ENCODE measurements around the gene VAMP5.
A peak's percentile ranks its signal among the peaks of the same experiment; 100 is the strongest.
"Not testable (repeated sequence)": the region's sequence is repeated elsewhere in the genome, so short reads cannot be mapped to it uniquely, and the experiment has no call there.

The VAMP5 gene

GRCh38 chr2:85584354-85584856 is at the start of gene VAMP5:
Gene VAMP5 (plus strand): TSS chr2:85584431. CDS start chr2:85584491, 60 bp downstream.
- DNase-seq (ENCODE audit: low read depth in 2 of 2), result no peak

DNA sequence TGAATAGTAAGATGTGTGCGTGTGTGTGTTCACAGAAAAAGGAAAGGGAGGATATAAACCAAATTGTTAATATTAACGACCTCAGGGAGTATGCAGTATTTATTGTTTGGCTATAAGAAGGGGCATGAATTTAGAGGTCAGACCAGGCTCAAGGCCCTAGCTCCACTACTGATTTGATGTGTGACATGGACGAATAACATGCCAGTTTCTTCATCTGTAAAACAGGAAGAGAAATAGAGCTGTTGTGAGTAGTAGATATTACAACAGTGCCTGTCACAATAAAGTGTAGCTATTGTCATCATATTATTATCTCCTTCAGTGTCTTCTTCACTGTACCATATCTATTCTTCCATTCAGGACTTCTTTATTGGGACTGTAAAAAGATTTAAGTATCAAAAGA is 49.4 kb upstream of the VAMP5 start:
- no peak for DNase-seq (ENCODE audit: low read depth in 2 of 2)

DNA sequence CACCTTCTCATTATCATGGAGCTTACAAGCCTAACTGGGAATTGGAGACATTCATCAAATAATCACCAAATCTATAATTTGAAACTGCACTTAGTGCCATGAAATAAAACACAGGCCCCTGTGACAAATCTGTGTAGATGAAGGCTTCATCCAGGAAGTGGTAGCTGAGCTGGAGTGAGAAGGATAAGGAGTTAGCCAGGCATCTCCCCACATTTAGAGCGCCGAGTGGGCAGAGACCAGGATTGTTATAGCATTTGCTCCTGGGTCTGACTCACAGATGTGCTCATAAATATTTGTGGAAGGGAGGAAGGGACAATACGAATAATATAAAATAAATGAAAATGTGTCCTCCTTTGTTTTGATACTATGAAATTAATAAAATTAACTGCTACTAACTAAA is 47.8 kb upstream of the VAMP5 start:
- no peak for DNase-seq (ENCODE audit: low read depth in 2 of 2)

DNA sequence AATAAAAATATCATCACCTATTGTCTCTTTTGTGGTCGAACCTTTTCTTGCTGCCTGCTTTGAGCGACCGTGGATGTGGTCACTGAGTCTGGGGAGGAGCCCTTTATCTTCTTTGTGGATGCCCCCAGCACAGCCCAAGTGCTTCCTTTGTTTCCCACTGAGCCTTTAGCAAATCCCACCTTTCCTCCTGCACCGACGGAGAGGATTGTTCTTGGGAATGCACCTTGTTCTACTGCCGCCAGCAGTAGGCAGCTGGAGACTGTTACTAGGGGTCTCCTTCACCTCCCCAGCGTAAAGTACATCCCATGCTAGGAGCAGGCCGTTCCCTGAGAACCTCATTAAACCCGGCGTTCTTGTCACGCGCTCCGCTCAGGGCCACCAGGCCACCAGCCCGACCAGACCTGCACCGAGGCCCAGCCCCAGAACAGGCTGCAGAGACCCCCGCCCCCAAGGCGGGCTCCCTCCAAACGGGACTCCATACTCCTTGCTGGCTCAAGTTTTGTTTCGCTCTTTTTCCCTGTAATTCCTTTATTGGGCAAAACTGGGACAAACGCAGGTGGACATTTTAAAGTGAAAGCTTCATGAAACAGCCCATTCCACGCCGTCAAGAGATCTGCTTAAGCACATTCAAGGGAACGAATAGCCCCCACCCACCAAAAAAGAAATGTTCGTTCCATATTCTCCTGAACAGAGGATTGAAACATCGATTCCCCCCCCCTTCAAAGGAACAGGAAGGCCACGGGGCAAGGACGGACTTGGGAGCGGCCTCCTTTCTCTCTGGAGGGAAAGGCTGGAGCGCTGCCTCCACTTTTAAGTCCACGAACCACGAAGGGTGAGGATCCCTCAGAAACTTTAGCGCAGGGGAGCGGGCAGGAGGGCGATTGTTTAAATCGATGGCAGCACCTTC is 46.4 kb upstream of the VAMP5 start:
- no peak for DNase-seq (ENCODE audit: low read depth in 2 of 2)

DNA sequence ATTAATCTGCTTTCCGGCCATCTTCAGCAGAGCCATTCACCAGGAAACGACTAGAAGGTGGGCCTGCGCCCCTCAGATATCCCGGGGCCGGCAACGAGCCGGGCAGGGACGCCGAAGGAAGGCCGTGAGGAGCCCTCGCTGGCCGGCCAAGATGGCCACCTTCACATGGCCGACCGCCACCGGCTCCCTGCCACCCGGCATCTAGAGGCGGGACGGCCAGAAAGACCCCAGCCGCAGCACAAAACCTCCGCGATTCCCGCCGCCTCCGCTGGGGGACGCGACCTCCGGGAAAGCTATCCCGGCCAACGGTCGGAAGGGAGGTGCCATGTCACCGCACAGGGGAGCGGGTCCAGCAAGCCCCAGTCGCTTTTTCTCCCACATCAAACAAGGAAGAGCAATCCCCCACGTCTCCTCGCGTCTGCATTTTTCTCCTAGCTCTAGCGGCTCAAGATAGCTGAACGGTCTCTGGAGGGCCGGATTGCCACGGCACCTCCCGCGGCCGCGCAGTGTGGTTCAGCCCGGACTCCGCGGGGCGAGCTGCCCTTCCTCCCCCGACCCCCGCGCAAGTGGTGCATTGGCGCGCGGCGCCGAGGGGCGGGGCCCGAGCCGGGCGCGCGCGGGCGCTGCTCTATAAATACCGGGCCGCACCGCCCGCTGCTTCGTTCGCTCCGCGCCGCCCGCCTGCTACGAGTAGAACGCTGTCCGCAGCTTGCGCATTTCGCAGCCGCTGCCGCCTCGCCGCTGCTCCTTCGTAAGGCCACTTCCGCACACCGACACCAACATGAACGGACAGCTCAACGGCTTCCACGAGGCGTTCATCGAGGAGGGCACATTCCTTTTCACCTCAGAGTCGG is 45.5 kb upstream of the VAMP5 start, which contains the start of gene MAT2A:
MAT2A (plus strand) TSS at position 662 of the 854 bp plus-strand sequence; CDS start at position 782, 120 bp downstream.
- peak; percentile 76 to 85 for DNase-seq (ENCODE audit: low read depth in 2 of 2)

DNA sequence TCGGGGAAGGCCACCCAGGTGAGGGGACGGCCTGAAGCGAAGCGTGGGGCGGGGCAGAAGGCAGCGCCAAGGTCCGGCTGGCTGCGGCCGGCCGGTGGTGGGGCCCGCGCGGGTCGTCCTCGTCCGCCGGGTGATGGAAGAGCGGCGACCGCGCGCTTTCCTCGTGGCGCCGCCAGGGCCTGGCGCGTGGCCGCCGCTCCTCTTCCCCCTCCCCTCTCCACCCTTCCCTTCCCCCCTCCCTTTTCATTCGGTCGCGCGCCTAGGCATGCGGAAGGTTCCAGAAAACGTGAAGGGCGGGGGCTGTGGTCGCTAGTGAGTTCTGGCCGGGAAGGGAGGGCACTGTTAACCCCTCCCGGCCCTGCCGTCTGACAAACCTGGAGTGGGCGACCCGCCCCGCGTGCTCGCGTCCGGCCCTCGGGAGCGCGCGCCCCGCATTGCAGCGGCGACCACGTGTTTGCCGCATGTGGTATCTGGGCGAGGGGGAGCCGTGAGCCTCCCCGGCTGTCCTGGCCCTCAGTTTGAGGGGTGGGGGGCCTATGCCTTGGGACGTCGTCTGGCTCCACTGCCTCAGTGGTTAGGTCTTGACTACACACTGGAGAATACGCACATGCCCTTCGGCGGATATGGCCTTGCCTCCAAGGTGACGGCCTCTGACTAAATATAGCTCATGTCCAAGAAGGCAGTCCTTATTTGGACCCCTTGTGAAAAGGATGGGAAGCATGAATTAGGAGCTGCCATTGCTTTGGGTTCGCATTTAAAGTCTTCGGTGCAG is 44.7 kb upstream of the VAMP5 start:
- DNase-seq (ENCODE audit: low read depth in 2 of 2), result peak in 1 of 2 donors; percentile 51

DNA sequence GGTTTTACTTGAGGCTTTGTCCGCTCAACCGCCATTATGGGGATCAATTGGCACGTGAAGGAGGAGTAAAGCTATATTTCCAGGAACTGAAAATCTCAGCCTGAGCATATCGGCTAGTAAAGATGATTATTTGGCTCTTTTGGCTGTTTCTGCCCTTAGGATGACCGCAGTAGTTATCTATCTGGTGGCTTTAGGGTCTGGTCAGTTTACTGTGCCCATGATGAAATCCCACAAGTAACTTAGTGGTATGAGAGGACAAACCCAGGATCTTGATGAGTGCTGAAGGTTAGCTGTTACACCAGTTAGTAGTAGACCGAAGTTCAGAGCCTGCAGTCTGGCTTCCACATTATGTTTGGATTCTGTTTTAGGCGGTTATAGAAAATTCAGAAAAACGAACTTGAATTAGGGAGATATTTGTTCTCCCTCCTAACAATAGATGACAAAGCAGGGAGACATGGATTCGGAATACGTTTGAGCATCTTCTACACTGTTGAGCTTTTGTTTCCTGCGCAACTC is 44.0 kb upstream of the VAMP5 start:
- DNase-seq (ENCODE audit: low read depth in 2 of 2), result no peak

- DNase-seq (ENCODE audit: low read depth in 2 of 2), result no peak
Measured at GRCh38 chr2:85541262-85541661, 43.0 kb upstream of the VAMP5 start.

GRCh38 chr2:85541753-85542457 is 42.3 kb upstream of the VAMP5 start:
- DNase-seq (ENCODE audit: low read depth in 2 of 2), result no peak

GRCh38 chr2:85542777-85543176 is 41.5 kb upstream of the VAMP5 start:
- DNase-seq (ENCODE audit: low read depth in 2 of 2), result no peak

GRCh38 chr2:85544254-85544691 is 40.0 kb upstream of the VAMP5 start:
- not testable (repeated sequence) for DNase-seq (ENCODE audit: low read depth in 2 of 2)

GRCh38 chr2:85544915-85545779 is 39.1 kb upstream of the VAMP5 start:
- DNase-seq (ENCODE audit: low read depth in 2 of 2), result not testable (repeated sequence)

DNA sequence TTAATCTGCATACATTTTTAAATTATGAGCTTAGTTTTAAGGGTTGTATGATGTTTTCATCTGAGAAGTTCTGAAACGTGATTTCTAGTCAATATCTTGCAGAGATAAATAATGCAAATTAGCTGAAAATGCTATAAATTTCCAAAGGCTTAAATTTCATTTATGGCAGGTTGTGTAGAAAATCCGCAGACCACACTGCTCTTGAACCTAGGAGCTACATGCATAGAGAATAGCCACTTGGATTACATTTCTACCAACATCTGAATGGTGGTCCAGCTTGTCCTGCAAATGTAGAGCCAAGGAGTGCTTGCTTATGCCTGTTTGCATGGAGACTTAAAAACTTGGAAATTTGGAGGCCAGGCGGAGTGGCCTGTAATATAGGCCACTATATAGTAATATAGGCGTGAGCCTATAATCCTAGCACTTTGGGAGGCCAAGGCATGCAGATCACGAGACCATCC is 38.4 kb upstream of the VAMP5 start:
- no peak for DNase-seq (ENCODE audit: low read depth in 2 of 2)

DNA sequence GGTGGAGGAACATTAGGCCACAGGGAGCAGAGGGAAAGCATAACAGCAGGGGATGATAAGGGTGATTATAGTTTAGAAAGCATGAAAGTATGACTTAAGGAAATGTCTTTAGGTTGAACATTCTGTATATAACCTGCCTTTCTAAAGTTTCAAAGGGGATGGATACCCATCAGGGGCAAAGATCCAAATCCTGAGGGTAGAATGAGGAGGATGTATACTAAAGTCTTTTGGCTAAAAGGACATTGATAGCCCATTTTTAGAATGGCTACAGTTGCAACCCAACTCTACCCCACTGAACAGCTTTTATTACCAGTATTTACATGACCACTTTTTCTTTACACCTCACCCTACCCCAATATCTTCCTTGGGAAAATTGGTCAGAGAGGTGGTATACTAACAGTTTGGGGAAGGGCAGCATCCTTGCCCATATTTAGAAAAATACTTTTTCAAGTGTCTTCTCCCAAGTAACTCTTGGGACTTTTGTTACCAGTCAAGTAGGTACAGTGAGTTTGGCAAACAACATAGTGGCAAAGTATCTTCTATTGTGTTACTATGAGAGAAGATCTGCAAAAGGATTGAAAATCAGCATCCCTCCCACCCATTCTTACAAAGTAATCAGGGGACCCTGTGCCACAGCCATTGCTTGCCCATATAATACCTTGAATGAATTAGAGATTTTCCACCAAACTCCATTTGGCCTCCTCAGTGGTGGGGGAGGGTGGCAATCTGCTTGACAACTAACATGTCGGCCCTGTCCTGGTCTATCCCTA is 37.0 kb upstream of the VAMP5 start:
- no peak for DNase-seq (ENCODE audit: low read depth in 2 of 2)

- no peak for DNase-seq (ENCODE audit: low read depth in 2 of 2)
Measured at GRCh38 chr2:85547859-85548607, 36.2 kb upstream of the VAMP5 start.

GRCh38 chr2:85548608-85548900 is 35.7 kb upstream of the VAMP5 start:
- DNase-seq (ENCODE audit: low read depth in 2 of 2), result no peak

- DNase-seq (ENCODE audit: low read depth in 2 of 2), result no peak
Measured at GRCh38 chr2:85549095-85549494, 35.1 kb upstream of the VAMP5 start.

DNA sequence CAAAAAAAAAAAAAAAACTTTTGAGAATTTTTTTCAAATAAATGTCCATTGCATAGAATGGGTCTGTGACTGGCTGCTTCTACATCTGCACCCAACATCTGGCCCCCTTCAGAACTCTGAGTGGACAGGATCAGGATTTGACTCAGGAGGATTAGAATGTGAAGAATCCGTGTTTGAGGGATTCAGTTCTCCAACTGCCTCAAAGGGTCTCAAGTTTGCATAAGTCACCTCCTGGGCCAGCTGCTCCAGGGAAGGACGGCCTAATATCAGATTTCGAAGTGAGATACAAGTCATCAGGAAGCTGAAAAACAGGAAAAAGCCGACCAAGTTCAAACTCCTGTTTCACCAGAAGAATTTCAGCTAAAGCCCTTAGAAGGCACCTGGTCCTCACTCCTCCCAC is 34.4 kb upstream of the VAMP5 start:
- DNase-seq (ENCODE audit: low read depth in 2 of 2), result no peak
